Stimulated activated CD4-positive, alpha-beta T cell treated with anti-CD3 and anti-CD28 coated beads, Interleukin-1b, Interleukin-23, amount 100 ng/mL, for 4 hours (primary cell): Measurements from ENCODE around the gene LMF2.

ENCODE experiments used
- DNase-seq, 2 donors: peaks; one replicate each; pipeline ENCODE4 v3.0.0-alpha.2; 2020; ENCODE audit warnings: low read depth in 2 of 2

LMF2 gene

DNA sequence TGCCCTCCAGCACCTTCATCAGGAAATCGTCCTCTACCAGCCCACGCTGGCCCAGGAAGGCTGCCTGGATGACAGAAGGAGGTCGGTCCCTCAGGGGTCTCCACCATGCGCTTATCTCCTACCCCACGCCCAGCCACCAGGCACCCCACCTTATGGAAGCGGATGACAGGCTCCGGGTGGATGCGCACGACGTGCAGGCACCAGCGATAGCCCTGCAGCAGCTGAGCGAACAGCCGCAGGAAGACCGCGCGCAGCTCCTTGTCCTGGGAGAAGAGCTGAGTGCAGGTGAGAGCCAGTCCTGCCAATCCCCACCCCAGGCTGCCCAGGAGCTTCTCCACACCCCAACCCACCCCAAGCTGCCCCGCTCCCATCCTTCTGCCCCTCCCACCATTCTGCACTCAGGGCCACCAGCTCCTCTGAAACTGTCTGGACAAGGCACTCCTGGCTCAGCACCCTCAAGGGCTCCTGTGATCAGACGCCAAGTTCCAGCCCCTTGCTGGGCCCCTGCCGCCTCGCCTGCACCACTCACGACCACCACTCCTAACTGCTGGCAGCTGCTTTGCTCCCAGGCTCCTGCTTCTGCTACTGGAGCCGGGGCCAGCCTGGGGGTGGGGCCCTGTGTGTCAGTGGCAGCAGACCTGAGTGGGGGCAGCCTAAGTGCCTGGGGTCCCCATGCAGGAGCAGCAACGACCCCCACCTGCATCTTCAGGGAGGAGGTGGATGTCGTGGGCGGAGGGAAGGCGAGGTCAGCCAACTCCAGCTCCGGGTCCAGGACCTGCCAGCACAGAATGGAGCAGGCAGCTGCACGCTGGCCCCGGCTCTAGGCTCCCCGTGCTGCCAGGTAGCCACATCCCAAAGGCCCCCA, 42.2 kb downstream of the LMF2 start:
- no peak for DNase-seq

DNA sequence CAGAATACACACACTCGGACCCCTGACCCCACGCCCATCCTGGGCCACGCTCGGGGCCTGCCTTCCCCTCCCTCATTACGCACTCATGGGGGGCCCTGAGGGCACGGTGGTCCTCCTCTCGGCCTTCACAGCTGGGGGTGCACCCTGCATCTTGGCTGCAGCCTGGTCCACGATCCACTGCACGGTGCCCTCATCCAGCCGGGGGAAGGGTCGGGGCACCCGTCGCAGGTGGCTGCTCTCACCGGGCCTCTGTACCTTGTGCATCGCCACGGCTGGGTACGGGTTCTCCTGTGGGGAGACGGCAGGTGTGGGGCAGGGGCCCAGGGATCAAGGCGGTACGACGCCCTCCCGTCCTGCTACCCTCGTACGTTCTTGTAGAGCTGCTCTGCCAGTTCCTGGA, 43.1 kb downstream of the LMF2 start:
- DNase-seq = no peak

DNA sequence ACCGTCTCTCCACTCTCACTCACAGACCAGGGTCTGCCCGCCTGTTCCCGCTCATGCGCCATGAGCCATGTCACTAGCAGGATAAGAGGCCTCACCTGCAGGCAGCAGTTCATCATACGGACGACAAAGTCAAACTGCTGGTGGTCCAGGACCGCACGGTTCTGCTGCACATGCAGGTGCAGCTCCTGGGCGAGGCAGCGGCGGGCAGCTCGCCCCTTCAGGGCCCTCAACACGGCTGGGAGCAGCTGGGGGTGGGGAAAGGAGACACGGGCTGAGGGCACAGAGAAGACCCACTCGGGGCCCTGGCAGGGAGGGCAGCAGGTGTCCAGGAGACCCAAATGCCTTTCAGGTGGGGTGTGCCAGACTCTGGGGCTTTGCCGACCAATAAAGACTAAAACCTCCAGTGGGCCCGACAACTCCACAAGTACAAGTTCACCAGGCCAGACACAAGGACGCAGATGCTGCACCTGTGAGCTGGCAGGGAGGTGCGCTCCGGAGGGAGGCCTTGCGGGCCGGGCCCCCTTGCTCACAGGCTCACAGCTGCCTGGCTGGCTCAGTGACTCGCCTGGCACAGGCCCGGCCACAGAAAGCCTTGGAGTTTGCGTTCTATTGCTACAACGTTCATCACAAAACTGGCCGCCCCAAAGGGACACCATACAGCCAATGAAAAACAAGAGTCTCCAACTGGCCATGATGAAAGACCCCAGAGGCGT, 44.2 kb downstream of the LMF2 start:
- no peak for DNase-seq

DNA sequence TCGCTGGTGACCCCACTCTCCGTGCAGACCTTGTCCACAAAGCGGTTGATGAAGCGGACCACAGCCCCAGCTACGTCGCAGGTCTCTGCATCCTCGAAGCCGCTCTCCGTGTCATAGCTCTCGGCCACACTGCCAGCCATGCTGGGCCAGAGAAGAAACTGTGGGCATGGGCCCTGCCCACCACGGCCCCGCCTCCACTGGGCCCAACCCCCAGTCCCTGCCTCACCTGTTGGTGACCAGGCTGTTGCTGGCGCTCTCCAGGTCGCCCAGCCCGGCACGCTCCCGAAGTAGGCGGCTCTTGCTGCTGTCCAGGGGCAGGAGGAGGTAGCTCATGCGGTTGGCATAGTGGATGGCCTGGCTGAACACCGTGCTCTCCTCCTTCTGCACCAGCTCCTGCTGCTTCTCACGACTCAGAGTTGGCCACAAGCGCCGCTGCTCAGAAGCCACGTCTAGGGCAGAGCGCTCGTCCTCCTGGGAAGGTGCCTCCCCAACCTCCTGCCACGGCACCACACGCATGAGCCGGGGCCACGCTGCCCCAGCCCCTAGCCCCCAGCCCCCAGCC, 45.4 kb downstream of the LMF2 start:
- DNase-seq = no peak

DNA sequence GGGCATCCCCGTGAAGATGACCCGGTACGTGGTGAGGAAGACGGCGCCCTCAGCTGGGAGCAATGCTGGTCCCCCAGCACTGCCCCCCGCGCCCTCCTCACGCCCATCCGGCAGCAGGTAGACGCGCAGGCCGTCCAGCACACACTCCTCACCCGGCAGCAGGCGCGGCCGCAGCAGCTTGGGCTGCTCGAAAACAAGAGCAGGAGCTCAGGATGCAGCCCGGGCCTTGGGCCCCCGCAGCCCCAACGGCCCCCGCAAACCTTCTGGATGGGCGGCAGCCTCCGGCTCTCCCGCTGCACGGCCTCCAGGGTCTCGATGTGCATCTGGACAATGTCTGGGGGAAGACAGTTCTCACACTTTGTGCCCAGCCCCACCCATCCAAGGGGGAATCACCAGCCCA, 46.0 kb downstream of the LMF2 start:
- DNase-seq = no peak

DNA sequence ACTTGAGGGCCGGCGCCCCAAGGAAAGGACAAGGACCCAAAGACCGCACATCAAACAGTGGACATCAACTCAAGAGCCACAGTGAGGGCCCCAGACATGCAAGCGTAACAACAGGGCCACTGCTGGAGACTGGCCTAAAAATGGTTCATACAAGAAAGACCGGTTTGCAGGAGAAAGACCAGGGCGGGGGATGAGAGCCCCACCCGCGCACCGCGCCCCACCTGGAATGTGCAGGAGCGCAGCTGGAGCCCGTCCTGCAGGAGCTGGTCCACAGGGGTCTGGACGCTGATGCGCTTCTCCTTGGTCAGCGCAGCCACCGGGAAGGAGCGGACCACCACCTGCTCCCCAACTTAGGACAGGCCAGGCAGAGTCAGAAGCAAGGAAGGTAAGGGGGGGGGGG, 46.6 kb downstream of the LMF2 start:
- no peak for DNase-seq

DNA sequence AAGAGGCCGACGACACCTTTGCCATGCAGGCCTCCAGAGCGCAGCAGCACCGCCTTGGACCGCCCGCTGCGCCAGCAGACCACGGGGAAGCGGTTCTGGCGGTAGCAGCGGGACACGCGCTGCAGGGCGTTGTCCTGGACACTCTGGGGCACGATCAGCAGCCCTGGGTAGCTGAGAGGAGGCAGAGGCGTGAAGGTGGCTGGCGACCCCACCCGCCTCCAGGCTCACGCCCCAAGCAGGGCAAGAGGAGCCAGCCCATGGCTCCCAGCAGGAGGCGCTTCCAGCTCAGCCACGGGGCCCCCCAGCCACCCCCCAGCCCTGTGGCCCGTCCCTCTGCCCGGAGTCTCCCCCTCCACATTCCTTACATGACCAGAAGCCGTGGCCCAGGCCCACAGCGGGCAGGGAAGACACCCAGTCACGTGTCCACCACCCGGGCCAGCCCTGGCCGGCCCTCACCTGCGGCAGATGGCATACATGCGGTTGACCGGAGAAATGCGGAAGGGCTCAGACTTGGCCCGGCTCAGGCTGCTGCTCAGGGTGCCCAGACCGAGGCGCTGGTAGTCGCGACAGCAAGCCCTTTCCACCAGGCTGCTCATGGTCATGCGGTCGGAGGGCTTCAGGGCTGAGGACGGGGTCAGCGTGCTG, 47.9 kb downstream of the LMF2 start:
- no peak for DNase-seq

DNA sequence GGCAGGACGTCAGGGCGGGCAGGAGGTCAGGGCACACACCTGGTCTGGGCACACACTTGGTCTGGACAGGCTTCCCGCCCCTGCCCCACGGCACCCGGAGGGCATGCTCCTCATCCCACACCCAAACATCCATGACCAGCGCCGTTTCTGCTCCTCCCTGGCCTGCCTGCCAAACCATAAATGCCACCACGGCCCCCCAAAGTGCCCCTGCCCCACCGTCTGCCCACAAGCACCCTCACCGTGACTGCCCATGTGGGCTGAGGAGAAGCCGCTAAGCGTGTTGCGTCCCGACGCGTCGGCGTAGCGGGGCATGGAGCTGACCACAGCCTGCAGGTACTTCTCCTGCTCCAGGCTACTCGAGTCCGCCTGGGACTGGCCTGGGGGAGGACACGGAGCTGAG, 48.5 kb downstream of the LMF2 start:
- DNase-seq = no peak

DNA sequence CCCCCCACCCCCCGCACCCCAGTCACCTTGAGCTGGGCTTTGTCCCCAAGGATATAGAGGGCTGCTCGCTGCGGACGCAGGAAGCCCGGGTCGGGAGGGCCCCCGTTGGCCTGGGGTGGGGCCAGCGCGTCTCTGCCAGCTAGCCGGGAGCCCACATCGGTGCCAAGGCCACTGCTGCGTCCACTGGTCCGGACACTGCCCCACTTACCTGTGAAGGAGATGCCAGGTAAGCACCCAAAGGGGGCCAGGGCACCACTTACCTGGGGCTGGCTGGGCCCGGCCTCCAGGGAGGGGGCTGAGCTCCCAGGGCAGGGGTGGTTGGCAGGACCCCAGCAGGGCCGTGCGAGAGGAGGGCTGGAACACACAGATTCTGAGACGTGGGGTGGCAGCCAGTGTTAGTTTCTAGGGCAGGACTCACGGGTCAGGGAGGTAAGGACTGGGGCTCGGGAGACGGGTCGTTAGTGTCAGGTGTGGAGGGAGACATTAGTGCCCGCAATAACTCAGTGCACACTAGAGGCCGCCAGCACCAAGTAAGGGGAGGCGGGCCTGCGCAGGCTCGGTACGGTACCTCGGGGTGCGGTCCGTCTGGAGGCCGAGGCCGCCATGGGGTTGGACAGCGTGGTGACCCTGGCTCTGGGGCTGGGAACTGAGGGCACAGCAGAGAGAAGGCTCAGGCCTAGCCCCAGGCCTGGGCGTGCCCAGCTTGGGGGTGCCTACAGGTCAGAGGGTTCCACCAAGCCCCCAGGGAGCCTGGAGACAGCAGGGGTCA, 50.9 kb downstream of the LMF2 start:
- DNase-seq = no peak

DNA sequence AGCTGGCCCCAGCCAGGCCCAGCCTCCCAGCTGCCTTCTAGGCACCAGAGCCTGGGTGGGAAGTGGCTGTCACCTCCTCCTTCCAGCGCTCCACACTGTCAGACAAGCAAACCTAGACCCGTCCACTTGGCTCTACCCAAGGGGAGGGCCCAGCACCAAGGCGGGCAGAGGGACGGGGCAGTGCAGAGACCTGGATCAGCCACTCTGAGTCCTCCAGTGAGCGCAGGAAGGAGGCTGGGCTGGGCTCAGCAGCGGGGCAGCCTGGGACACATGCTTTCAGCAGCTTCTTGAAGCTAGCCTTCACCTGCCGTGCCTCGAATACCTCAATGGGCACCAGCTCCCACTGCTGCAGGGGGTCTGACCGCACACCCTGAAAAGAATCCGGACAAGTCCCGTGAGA, 51.5 kb downstream of the LMF2 start:
- DNase-seq = no peak

DNA sequence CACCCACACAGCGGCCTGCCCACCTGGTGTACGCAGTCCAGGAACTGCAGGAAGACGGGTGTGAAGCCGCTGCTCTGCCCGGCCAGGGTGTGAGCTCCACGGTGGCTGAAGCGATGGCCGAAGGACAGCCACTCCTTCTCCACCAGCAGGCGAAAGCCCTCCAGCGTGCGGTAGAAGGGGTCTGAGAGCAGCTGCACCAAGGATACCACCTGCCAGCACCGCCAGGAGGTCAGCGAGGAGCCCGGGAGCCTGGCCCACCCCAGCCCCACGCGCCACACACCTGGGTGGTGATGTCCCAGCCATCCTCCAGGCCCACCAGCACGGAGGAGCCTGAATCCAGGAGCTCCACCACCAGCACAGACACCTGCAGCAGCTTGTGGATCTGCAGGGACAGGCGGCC, 52.3 kb downstream of the LMF2 start:
- no peak for DNase-seq

DNA sequence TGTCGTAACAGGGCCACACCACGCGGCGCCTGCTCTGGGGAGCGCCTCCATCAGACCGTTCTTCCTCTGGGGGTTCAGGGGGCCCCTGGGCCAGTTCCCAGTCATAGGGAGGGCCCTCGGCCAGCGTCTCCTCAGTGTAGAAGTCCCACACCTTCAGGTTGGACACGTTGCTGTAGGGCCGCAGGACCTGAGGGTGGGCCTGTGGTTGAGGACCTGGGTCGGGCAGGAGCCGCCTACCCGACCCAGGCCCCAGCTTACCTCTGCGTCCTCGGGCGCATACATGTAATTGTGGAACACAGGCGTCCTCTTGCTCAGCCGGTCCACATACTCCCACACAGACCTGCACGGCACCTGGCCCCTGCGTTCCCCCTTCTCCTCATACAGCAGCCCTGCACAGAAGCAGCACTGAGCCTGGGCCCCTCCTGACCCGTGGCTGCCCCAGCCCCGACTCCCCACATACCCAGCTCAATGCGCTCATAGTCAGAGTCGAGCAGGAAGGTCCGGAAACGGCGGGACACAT, 52.9 kb downstream of the LMF2 start:
- DNase-seq = no peak
